ENCODE measurements around the gene TANK.
"Not testable (repeated sequence)": the region's sequence is repeated elsewhere in the genome, so short reads cannot be mapped to it uniquely, and the experiment has no call there.

Gene TANK

GRCh38 chr2:161273038-161273760 lies 113.0 kb downstream of the TANK start:
- DNase-seq (ENCODE audit: low read depth), result peak; percentile 19

GRCh38 chr2:161278564-161279229 lies 118.5 kb downstream of the TANK start:
- peak; percentile 20 for DNase-seq (ENCODE audit: low read depth)

GRCh38 chr2:161279230-161279815 lies 119.1 kb downstream of the TANK start:
- not testable (repeated sequence) for DNase-seq (ENCODE audit: low read depth)

- not testable (repeated sequence) for DNase-seq (ENCODE audit: low read depth)
Measured at GRCh38 chr2:161280906-161281323, 120.7 kb downstream of the TANK start.

- not testable (repeated sequence) for DNase-seq (ENCODE audit: low read depth)
Measured at GRCh38 chr2:161281615-161282310, 121.5 kb downstream of the TANK start.

GRCh38 chr2:161282311-161282644 lies 122.0 kb downstream of the TANK start:
- not testable (repeated sequence) for DNase-seq (ENCODE audit: low read depth)

GRCh38 chr2:161283926-161284325 lies 123.7 kb downstream of the TANK start:
- DNase-seq (ENCODE audit: low read depth), result no peak

Measured in stimulated activated CD4-positive, alpha-beta T cell treated with anti-CD3 and anti-CD28 coated beads, Interleukin-2, amount 100 ng/mL, for 4 hours (primary cell).